ENCODE results near the gene AKT2. TPM values are rescaled to one million over a fixed set of nuclear protein-coding genes. Genes with fewer than 3 reads are reported as not detected.

Gene AKT2
- total RNA-seq, 1 experiment from 2014 or later = 78.4 TPM

- DNase-seq (ENCODE audit: low spot score) = no peak
These were observed 11.4 kb downstream of the AKT2 start for GRCh38 chr19:40273469-40274360.

- no peak for DNase-seq (ENCODE audit: low spot score)
These were observed 12.9 kb downstream of the AKT2 start for GRCh38 chr19:40272261-40272660.

GRCh38 chr19:40271706-40272105 lies 13.4 kb downstream of the AKT2 start:
- no peak for DNase-seq (ENCODE audit: low spot score)

DNA sequence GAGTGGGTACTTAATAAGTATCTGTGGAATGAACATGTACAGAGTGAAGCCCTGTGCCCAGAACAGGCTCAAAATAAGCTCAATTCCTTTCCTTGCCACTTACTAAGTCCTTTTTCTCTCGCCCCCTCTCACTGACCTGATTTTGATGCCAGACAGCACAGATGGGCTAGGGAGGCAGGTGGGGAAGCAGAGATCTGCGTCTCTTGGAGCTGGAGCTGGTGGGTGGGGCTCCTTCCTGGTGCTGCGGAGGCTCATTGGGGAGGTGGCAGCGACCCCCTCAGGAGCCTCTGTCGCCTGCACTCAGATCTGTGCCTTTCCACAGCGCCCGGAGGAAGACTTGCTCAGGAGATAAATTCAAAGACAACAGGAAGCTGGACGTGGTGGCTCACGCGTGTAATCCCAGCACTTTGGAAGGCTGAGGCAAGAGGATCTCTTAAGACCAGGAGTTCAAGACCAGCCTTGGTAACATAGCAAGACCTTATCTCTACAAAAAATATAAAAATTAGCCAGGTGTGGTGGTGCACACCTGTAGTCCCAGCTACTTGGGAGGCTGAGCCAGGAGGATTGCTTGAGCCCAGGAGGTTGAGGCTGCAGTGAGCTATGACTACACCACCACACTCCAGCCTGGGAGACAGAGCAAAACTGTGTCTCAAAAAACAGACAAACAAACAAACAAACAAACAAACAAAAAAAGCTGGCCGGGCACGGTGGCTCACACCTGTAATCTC lies 14.6 kb downstream of the AKT2 start:
- DNase-seq (ENCODE audit: low spot score) = no peak

- DNase-seq (ENCODE audit: low spot score) = no peak
These were observed 15.8 kb downstream of the AKT2 start for GRCh38 chr19:40269216-40269940.

GRCh38 chr19:40267601-40267997 lies 17.5 kb downstream of the AKT2 start:
- DNase-seq (ENCODE audit: low spot score) = no peak

GRCh38 chr19:40266912-40267600 lies 18.1 kb downstream of the AKT2 start:
- DNase-seq (ENCODE audit: low spot score) = no peak

DNA sequence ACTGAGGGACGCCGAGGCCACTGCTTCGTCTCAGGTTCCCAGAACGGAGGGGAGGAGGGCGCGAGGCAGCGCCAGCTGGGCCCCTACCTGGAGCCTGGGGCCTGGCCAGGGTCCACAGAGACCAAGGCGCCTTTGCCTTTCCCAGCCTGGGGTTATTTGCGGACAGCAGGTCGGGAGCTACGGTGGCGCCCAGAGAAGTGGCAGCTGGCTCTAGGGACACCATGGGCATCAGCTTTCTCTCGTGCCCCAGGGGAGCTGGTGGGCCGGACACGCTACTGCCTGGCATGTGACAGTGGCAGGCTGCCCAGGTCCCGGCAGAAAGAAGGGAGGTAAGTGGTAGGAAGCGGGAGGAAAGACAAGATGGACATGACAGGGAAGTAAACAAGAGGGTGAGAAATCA lies 19.0 kb downstream of the AKT2 start:
- DNase-seq (ENCODE audit: low spot score) = no peak

DNA sequence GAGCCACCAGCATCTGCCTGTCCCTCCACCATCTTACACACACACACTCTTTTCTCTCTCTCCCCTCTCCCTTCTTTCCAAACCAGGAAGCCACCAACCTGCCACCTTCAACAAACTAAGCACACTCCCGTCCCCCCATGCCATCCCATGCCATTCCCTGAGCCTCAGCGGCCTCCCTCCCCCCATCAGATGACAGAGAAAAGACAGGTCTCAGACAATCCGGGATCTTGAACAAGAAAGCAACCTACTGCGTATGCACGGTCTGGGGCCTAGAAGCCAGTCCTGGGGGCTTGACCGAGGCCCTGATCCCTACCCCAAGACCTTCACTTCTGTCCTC lies 19.4 kb downstream of the AKT2 start:
- DNase-seq (ENCODE audit: low spot score) = no peak

GRCh38 chr19:40265055-40265762 lies 19.9 kb downstream of the AKT2 start:
- DNase-seq (ENCODE audit: low spot score) = no peak

- no peak for DNase-seq (ENCODE audit: low spot score)
These were observed 20.7 kb downstream of the AKT2 start for GRCh38 chr19:40264314-40265054.

DNA sequence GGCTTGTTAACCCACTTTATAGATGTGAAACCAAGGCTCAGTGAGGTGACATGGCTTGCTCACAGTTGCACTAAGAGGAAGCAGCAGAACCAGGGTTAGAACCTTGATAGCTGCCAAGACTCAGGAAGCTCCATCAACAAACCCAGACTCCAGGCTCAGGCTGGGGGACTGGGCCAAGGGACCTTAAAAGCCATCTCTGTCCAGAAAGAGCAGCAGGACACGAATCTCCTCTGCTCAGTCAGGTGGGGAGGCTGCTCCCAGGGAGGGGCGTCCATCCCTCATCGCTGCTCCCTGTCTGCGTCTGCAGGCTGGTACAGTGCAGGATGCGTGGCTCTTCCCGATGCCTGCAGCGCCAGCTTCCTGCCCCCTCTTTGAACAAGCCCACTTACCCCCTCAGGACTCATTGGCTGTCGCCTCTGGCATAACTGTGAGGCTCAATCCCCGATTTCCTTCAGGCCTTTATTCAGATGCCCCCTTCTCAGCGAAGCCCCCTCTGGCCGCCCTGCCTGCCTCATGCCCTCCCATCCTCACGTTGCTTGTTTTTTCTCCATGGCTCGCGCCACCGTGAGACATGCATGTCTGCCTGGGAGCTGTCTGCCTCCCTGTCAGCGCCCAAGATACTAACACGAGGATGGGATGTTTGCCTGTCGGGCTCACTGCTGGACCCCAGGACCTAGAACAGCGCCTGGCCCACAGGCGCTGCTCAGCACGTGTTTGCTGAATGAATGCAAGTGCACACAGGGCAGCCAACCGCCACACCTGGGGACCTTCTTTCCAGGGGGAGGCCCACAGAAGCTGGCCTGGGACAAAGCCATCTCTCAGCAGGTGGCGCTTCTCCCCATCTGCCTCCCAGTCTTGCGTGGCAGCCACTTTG lies 21.5 kb downstream of the AKT2 start:
- no peak for DNase-seq (ENCODE audit: low spot score)

GRCh38 chr19:40262422-40262821 lies 22.7 kb downstream of the AKT2 start:
- DNase-seq (ENCODE audit: low spot score) = no peak

DNA sequence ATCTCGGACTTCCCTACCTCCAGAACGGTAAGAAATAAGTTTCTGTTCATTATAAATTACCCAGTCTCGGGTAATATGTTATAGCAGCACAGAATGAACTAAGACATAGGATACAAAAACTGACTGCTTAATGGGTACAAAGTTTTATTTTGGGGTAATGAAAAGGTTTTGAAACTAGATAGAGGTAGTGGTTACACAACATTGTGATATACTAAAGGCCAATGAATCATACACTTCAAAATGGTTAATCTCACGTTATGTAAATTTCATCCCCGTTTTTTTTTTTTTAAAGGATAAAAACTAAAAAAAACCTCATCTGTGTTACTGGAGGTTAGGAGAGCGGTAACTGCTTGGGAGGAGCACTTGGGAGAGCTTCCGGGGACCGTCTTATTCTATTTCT lies 23.5 kb downstream of the AKT2 start:
- DNase-seq (ENCODE audit: low spot score) = no peak

DNA sequence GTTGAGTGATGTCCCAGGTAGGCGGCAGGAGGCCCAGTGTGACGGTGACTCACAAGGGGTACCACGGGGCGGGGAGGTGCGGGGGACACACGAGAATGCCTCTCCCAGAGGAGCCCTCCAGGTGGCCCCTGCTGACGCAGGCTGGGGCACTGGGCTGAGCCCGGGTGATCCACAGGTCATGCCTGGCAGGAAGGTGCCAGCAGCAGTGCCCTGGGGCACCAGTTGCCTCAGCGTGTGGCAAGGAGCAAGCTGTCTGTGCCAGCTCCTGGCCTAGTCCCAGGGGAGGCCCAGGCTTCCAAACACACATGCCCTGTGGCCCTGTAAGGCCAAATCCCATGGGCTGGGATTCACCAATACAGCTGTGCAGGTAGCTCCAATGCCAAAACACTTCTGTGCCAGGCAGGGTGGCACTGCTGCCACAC lies 28.0 kb downstream of the AKT2 start:
- DNase-seq (ENCODE audit: low spot score) = no peak

DNA sequence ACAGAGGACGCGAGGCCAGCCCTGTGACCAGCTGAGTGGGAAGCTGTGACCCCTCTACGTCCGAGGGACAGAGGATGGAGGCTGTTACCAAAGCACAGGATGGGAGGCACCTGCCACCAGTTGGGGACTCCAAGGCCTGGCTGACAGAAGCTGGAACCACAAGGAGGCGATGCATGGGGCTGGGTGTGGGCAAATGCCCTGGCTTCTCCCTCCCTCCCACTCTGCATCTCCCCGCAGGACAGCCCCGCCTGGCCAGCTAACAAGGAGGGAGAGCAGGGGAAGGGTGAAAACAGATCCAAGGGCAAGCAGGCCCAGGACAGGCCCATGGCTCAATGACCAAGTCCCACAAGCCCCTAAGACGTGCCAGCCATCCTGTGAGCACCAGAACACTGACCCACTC lies 28.6 kb downstream of the AKT2 start:
- no peak for DNase-seq (ENCODE audit: low spot score)

DNA sequence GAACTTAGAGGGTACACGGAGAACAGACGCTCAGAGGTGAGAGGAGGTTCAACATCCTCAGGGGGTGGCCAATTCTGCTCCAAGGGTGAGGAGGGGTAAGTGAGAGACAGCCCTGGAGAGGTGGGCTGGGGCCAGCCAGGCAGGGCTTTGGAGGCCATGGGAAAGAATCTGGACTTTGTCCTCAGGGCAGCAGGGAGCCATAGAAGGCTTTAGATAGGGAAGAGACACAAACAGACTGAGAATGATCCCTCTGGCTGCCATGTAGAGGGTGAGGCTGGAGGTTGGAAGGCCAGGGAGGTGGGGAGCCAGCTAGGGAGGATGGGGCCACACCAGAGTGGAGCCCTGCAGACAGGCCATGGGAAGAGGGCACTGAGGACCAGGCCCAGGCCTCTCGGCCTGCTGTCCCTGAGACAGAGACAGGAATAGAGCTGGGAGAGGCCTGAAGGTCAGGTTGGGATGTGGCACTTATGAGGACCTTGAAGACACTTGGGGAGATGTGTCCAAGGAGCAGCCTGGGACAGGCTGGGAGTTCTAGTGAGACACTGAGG lies 29.5 kb downstream of the AKT2 start:
- no peak for DNase-seq (ENCODE audit: low spot score)

- no peak for DNase-seq (ENCODE audit: low spot score)
These were observed 30.3 kb downstream of the AKT2 start for GRCh38 chr19:40254714-40255418.
